Measurements from ENCODE around the gene L1TD1.

The L1TD1 gene

GRCh38 chr1:62187548-62187947, 7.1 kb upstream of the L1TD1 start:
- H3K4me3 ChIP-seq (ENCODE audit: low read depth, low read length): no peak overlapping the region
- TF ChIP-seq CTCF (conservative IDR thresholded peaks at IDR 0.05; ENCODE audit: low read depth, low read length): no peak
- DNase-seq (ENCODE audit: low read depth): no peak

GRCh38 chr1:62188111-62188510, 6.5 kb upstream of the L1TD1 start:
- no peak overlapping the region for H3K4me3 ChIP-seq (ENCODE audit: low read depth, low read length)
- no peak for DNase-seq (ENCODE audit: low read depth)
- no peak for TF ChIP-seq CTCF (conservative IDR thresholded peaks at IDR 0.05; ENCODE audit: low read depth, low read length)

DNA sequence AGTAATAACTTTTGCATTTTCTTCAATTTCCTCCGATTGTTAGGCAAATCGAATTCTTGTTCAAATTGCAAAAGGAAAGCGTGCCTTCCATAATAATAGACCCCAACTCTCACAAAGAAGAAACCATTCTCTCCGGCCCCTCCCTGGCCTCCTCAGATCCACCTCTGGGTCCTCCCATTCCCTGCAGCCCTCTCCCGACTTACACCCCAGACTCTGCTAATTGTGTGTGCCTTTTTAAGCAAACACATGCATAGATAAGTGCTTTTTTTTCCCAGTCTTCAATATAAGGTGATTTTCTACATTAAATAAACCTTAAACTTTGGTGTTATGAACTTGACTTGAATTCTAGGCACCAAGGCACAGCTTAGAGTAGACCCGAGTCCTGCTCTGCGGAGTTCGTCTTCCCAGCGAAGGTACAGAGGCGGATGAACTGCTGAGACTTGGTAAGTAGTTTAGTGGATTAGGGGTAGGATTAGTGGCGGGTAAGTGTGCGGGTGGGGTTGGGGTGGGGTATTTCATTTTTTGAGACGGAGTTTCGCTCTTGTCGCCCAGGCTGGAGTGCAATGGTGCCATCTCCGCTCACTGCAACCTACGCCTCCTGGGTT, 1.5 kb downstream of the L1TD1 start:
- H3K4me3 ChIP-seq (ENCODE audit: low read depth, low read length): no peak overlapping the region
- no peak for TF ChIP-seq CTCF (conservative IDR thresholded peaks at IDR 0.05; ENCODE audit: low read depth, low read length)
- DNase-seq (ENCODE audit: low read depth): no peak

GRCh38 chr1:62198069-62198780, 3.6 kb downstream of the L1TD1 start:
- DNase-seq (ENCODE audit: low read depth): no peak
- TF ChIP-seq CTCF (conservative IDR thresholded peaks at IDR 0.05; ENCODE audit: low read depth, low read length): no peak
- no peak overlapping the region for H3K4me3 ChIP-seq (ENCODE audit: low read depth, low read length)

DNA sequence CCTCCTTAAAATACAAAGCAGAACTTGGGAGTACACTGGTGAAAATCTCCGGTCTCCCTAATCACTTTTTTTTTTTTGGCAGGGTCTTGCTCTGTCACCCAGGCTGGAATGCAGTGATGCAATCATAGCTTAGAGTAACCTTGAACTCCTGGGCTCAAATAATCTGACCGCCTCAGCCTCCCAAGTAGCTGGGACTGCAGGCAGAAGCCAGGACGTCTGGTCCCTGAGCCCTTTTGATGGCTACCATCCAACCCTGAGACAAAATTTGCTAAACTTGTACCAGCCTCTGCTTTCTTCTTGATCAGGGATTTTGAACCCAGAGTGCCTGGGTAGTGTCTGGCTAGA, 4.1 kb downstream of the L1TD1 start:
- no peak for TF ChIP-seq CTCF (conservative IDR thresholded peaks at IDR 0.05; ENCODE audit: low read depth, low read length)
- peak; percentile 7 for DNase-seq (ENCODE audit: low read depth)
- no peak overlapping the region for H3K4me3 ChIP-seq (ENCODE audit: low read depth, low read length)

GRCh38 chr1:62207187-62207586, 12.5 kb downstream of the L1TD1 start:
- H3K4me3 ChIP-seq (ENCODE audit: low read depth, low read length): no peak overlapping the region
- no peak for DNase-seq (ENCODE audit: low read depth)
- no peak for TF ChIP-seq CTCF (conservative IDR thresholded peaks at IDR 0.05; ENCODE audit: low read depth, low read length)

DNA sequence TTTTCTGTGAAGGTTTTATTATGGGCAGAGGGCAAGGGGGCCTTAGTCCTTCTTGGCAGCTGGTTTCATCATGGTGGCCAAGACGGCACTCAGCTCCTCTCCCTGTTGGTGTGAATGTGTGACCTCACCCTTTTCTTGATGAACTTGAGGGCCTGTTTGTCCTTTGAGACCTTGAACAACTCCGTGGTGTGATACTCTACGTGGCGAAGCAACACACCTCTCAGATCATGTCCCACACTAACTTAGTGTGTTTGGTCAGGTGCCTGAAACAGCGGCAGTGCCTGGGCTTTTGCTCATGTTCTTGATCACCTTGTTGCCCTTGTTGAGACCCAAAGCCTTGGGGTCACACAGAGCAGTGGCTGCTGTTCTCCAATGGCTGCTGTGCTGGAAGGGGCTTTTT, 13.4 kb downstream of the L1TD1 start:
- TF ChIP-seq CTCF (conservative IDR thresholded peaks at IDR 0.05; ENCODE audit: low read depth, low read length): no peak
- no peak for DNase-seq (ENCODE audit: low read depth)
- no peak overlapping the region for H3K4me3 ChIP-seq (ENCODE audit: low read depth, low read length)

Measured in choroid plexus epithelial cell (primary cell).